GM21423 (cell line): Measurements from ENCODE around the gene PFDN6.
"Not testable (repeated sequence)": the region's sequence is repeated elsewhere in the genome, so short reads cannot be mapped to it uniquely, and the experiment has no call there.

Experiments
- ATAC-seq: cut with Tn5 transposase; IDR thresholded peaks from one replicate; pipeline ENCODE4 v1.9.1; 2021; ENCODE audit warnings: mild to moderate bottlenecking, moderate library complexity; ENCODE audit not compliant: unreplicated experiment

The PFDN6 gene

GRCh38 chr6:33288921-33289783 lies at the start of gene PFDN6, which contains the start of gene WDR46:
Gene PFDN6, plus strand, starts transcription at chr6:33289601. Its CDS starts 256 bp downstream, at chr6:33289857.
Gene WDR46, minus strand, starts transcription at chr6:33289239. Its CDS starts 69 bp downstream, at chr6:33289170.
- peak; percentile 82 for ATAC-seq

DNA sequence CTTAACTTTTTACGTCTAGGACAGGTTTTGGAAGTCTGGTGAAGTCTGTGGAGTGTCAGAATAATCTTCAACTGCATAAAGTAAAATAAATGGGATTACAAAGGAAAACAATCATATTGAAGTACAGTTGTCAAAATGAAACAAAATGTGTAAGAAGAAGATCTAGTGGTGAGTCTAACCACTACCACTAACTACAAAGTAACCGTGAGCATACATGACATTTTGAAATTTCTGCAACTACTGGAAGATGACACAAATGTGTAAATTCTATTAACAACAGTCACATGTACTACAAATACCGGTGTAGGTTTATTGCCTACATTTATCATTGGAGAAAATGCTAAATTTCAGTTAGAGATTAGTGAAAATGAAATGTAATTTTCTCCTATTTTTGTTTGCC lies 47.4 kb upstream of the PFDN6 start:
- ATAC-seq = no peak

DNA sequence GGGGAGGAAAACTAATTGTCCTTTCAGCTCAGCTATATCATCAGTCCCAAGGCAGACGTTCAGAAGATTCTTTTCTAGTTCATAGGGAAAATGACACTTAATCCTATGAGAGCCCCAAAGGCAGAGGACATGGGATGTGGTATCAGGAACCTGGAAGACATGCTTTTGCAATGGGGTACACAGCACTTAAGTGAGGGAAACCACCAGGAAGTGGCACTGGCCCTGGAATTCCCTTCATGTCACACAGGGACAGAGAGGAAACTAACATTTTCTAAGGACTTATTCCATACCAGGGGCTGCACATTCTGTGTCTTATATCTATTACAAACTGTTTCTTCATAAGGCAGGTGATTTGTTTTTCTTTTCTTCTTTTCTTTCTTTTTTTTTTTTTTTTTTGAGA lies 45.9 kb upstream of the PFDN6 start:
- no peak for ATAC-seq

- ATAC-seq = peak; percentile 44
These were observed 41.3 kb upstream of the PFDN6 start for GRCh38 chr6:33247977-33248642.

DNA sequence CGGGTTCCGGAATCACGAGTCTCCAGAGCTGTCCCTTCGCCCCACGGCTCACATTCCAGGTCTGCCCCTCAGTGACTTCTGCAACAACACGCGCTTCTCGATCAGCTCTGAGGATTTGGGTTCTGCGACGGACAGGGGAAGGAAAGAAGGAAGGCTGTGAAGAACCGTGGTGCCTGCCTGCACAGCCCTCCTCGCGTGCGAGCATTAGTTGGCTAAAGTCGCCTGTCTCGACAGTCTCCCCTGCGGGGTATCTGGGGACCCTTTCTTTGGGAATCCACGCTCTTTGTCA lies 40.8 kb upstream of the PFDN6 start:
- ATAC-seq = peak; percentile 2

- peak; percentile 86 for ATAC-seq
These were observed 40.3 kb upstream of the PFDN6 start for GRCh38 chr6:33248932-33249731.

DNA sequence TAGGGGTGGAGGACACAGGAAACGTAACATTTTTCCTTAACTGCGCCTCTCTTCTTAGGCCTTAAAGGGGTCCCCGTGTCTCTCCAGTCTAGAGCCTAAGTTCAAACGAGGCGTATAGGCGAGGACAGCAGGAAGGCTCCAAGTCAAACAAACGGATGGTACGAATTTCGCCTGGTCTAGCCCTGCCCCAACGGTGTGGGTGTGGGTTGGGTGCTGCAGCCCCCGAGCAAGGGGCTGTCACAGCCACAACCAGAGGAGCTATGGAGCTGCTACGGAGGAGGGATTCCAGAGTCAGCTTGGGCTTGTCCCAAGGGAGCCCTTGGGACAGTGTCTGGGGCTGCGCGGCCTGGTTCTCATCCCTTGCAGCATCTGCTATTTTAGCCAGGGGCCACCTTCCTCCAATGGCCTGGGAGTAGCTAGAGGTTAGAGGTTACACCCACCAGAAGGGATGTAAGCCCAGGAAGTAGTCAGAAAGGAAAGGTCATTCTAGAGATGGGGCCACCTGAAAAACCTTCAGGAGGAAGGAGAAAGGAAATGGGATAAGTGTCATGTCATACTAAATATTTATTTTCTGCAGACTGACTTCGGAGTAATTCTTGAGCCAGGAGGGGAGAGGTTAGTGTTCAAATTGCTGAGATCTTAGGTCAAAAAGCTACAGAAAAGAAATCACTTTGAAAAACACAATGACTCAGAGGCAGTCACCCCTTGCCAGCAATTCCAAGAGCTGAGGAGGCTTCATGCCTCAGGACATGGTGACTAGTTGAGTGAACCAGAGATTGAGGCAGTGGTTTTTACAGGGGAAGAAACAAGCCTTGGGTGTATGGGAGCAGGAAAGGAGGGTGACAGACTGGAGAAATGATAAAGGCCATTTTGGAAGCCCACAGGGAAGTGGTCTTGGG lies 39.4 kb upstream of the PFDN6 start:
- no peak for ATAC-seq

DNA sequence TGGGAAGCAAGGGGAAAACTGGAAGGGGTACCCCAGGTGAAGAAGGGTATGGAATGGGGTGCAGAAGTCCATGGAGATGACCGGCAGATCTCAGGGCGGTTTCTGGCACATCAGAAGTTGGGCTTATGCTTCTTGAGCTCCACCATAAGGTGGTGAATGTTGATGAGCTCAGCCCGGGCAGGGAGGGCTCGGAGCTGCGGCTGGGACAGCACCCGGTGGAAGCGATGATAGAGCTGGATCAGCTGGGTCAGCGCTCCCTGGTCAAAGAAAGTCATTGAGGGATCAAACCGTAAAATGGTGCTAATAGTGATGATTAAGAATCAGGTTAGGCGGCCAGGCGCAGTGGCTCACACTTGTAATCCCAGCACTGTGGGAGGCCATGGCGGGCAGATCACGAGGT lies 38.7 kb upstream of the PFDN6 start:
- no peak for ATAC-seq

DNA sequence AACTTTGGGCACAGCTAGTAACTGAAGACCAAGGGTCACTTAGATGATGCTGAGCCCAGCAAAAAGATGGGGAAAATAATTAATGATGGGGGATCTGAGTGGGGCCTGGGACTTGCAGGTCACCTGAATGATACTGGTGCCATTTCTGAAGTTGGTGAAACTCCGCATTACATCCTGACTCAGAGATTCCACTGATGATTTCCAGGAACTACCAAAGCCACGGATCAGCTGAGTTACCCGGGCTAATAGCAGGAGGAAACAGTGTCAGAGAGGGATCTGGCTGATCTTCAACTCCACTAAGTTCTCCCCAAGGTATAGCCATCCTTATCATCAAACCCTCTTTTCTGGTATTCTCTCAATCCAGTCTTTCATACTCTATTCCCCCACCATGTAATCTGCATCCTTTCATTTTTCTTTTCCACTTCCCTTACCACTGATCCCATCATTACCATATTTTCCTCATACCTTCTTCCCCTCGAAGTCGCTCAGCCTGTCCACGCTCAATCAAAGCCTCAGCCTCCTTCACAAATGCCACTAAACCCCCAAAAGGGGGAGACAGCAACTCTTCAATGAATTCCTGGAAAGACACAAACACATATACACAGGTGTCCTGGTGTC lies 37.9 kb upstream of the PFDN6 start:
- no peak for ATAC-seq

DNA sequence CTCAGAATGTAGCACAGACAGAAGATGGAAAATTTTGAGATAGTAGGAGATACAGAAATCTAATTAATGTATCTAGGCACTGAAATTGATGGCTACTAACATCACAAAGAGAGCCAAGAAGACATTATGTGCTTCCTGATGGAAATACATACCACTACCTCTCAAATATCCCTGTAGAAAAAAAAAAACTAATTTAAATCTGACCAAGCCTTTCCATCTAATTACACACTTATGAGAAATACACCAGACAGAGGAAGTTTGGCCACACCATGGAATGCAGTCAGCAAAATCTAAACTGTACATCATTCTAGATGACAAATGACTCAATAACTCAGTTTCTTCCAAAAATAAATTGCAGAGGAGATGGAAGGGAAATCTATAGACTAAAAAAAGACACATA lies 36.6 kb upstream of the PFDN6 start:
- ATAC-seq = no peak

- no peak for ATAC-seq
These were observed 34.8 kb upstream of the PFDN6 start for GRCh38 chr6:33254591-33254990.

- ATAC-seq = no peak
These were observed 30.4 kb upstream of the PFDN6 start for GRCh38 chr6:33259032-33259431.

GRCh38 chr6:33262490-33262889 lies 26.9 kb upstream of the PFDN6 start:
- not testable (repeated sequence) for ATAC-seq

DNA sequence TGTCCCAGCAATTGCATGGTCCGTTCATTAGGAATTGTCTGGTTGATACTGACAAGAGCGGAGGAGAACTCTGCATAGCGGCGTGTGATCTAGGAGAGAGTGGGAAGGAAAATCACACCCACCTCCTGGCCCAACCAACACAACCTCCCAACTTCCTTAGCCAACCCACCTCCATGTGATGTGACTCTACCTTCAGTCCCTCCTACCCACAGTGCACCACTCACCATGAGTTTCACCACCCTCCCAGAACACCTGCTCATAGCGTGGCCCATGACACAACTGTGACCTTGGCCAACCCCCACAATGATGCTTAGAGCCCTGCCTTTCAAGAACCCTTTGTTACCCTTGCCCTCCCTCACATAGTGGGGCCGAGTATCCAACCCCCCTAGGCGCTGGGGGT lies 25.4 kb upstream of the PFDN6 start:
- no peak for ATAC-seq

DNA sequence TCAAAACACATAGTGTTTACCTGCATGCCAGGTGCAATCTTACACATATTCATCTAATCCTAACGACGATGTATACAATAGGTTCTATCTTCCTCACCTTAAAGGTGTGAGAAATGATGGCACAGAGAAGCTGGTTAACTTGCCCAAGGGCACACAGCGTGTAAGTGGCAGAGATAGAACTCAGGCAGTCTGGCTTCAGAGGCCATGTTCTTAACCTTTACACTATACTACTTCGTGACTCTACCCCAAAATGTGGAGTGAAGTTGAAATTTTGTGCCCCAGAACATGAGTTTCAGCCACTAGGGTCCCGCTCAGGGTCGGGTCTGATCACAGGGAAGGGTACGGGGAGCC lies 18.3 kb upstream of the PFDN6 start:
- ATAC-seq = no peak

GRCh38 chr6:33271468-33272274 lies 17.7 kb upstream of the PFDN6 start, which contains the start of the genes RPS18 and VPS52:
Gene RPS18, plus strand, starts transcription at chr6:33272075. Its CDS starts 45 bp downstream, at chr6:33272120.
Gene VPS52, minus strand, starts transcription at chr6:33271876. Its CDS starts 201 bp downstream, at chr6:33271675.
- peak; percentile 78 for ATAC-seq

- ATAC-seq = no peak
These were observed 16.9 kb upstream of the PFDN6 start for GRCh38 chr6:33272275-33273128.
